Measurements from ENCODE around the gene PRR18. TPM values are rescaled to one million over a fixed set of nuclear protein-coding genes. Genes with fewer than 3 reads are reported as not detected.

The PRR18 gene
- total and polyA plus RNA-seq, 2 of the 8 experiments (the other 6 are each of a cell fraction or from before 2014, with no cell fraction given), result 0.08 to 0.19 TPM

DNA sequence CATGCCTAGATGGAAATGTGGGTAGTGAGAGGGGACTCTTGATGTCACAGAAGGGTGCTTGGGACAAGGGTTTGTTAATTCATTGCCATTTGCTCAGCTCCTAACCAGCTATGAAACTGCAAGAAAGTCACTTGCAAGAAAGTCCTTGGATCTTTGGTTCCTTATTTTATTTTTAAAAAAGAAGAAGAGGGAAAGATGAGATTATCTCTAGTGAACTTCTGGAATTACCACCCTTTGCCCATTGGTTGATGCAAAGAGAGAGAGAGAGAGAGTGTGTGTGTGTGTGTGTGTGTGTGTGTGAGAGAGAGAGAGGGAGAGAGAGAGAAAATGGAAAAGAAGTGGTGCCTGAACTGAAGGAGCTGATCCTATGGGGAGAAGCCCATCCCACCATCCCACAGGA is 38.8 kb upstream of the PRR18 start:
- no peaks in the 10 kb centered on the region for H3K27me3 ChIP-seq (replicated peaks in 1 of 4; ENCODE audit: control insufficient read depth in 3 of 4, extremely low read depth in 1 of 4, insufficient read depth in 3 of 4, low read length in 3 of 4)
- TF ChIP-seq KDM5A (IDR thresholded peaks at IDR 0.05; ENCODE audit: low read length) (no peak), MAFK (IDR thresholded peaks at IDR 0.05; ENCODE audit: low read depth, low read length) (no peak), ASH2L (IDR thresholded peaks at IDR 0.05; ENCODE audit: low read length) (no peak), CEBPB (IDR thresholded peaks at IDR 0.05; ENCODE audit: low read depth, low read length) (no peak), FOSL1 (IDR thresholded peaks at IDR 0.05; ENCODE audit: insufficient read depth, low read depth, low read length) (no peak), RAD21 (IDR thresholded peaks at IDR 0.05 in 1 of 2, conservative IDR thresholded peaks at IDR 0.05 in 1 of 2; ENCODE audit: low read depth in 2 of 2, low read length in 2 of 2) (no peak), SRF (IDR thresholded peaks at IDR 0.05; ENCODE audit: low read depth, low read length) (no peak)
- H3K9ac ChIP-seq (replicated peaks in 1 of 4; ENCODE audit: extremely low read depth in 1 of 4, low read depth in 3 of 4, low read length in 3 of 4), result no peak overlapping the region
- no peaks in the 10 kb centered on the region; the same call in 1 of the 2 replicates for H3K79me1 ChIP-seq (ENCODE audit: low read depth, low read length)
- CTCF ChIA-PET (ENCODE audit: partially characterized antibody), result interaction anchor here (0.6 to 1.3 kb wide), 4 partner anchors 16 to 1018 kb away, joined by 3 to 4 read pairs (median 4); no protein-coding TSS in a partner anchor
- no peak for DNase-seq (ENCODE audit: low read depth in 1 of 2, low spot score in 2 of 2)
- H3K4ac ChIP-seq (replicated peaks; ENCODE audit: insufficient read length, low read depth, low read length), result no peak overlapping the region
- no peak overlapping the region for H2BK15ac ChIP-seq (ENCODE audit: low read length)
- no peak overlapping the region for H2BK20ac ChIP-seq (ENCODE audit: low read length)
- FAIRE-seq, result no peak
- no peak overlapping the region for H3K56ac ChIP-seq (replicated peaks; ENCODE audit: insufficient read length, low read depth, low read length)
- H3K36me3 ChIP-seq (ENCODE audit: control insufficient read depth in 2 of 4, insufficient read depth in 4 of 4, low read length in 3 of 4), result no peaks in the 10 kb centered on the region
- H2AFZ ChIP-seq (ENCODE audit: low read length), result no peak overlapping the region
- H3K4me1 ChIP-seq (replicated peaks in 1 of 4; ENCODE audit: control insufficient read depth in 3 of 4, insufficient read depth in 4 of 4, low read length in 3 of 4), result peaks cover 0 to 2% (median 1%) of the 10 kb centered on the region in 4 experiments; a peak in 3 of 7 replicates
- no peak overlapping the region for H2BK120ac ChIP-seq (replicated peaks; ENCODE audit: low read depth, low read length)
- peaks cover 2 to 4% of the 10 kb centered on the region in 2 experiments; a peak in 3 of 4 replicates for H3K79me2 ChIP-seq (ENCODE audit: control insufficient read depth in 1 of 2, insufficient read depth in 2 of 2, low read length in 2 of 2)
- H3K18ac ChIP-seq (ENCODE audit: extremely low read depth, low read length), result no peak overlapping the region
- no peak overlapping the region for H3K27ac ChIP-seq (ENCODE audit: low read depth, low read length)
- H4K20me1 ChIP-seq (replicated peaks in 1 of 2; ENCODE audit: control insufficient read depth in 1 of 2, insufficient read depth in 2 of 2, low read length in 2 of 2), result peaks cover 0 to under 1% of the 10 kb centered on the region in 2 experiments
- no peak overlapping the region for H3K4me3 ChIP-seq (ENCODE audit: extremely low read depth in 1 of 4, insufficient read depth in 2 of 4, low read depth in 3 of 4, low read length in 4 of 4)
- no peak overlapping the region for H4K91ac ChIP-seq (replicated peaks; ENCODE audit: insufficient read length, low read length)
- H2BK12ac ChIP-seq (ENCODE audit: low read depth, low read length), result no peak overlapping the region
- H3K23me2 ChIP-seq (ENCODE audit: low read depth, low read length), result peaks cover 4% of the 10 kb centered on the region; the same call in 1 of the 2 replicates
- H4K5ac ChIP-seq (ENCODE audit: insufficient read length, low read depth, low read length), result no peak overlapping the region
- H3K4me2 ChIP-seq (ENCODE audit: insufficient read depth in 1 of 2, low read depth in 2 of 2, low read length in 2 of 2), result no peak overlapping the region
- no peak overlapping the region for H2BK5ac ChIP-seq (ENCODE audit: low read depth, low read length)
- H4K8ac ChIP-seq (ENCODE audit: extremely low read depth, insufficient read depth, low read length), result no peak overlapping the region
- no peaks in the 10 kb centered on the region for H3K9me3 ChIP-seq (ENCODE audit: insufficient read depth in 2 of 2, low read depth in 1 of 2, low read length in 1 of 2)
- no peak overlapping the region for H3K23ac ChIP-seq (ENCODE audit: insufficient read length)
- POLR2A ChIA-PET (ENCODE audit: partially characterized antibody), result no interaction called here
- H2AK5ac ChIP-seq (ENCODE audit: low read depth, low read length), result no peak overlapping the region
- H3K14ac ChIP-seq (ENCODE audit: insufficient read length), result no peak overlapping the region

All from H1 (cell line).